Measurements from ENCODE around the gene COG3. TPM values are rescaled to one million over a fixed set of nuclear protein-coding genes. Genes with fewer than 3 reads are reported as not detected.
"Not testable (repeated sequence)": the region's sequence is repeated elsewhere in the genome, so short reads cannot be mapped to it uniquely, and the experiment has no call there.

COG3 gene
- total and polyA plus RNA-seq, 12 donors = 9.9 to 18.0 (median 15.4) TPM

GRCh38 chr13:45417790-45418534 lies 46.8 kb upstream of the COG3 start, which contains the start of gene SLC25A30:
Gene SLC25A30, minus strand, starts transcription at chr13:45418373. Its CDS starts 6,948 bp downstream, at chr13:45411425.
- TF ChIP-seq CTCF (IDR thresholded peaks at IDR 0.05) = peak in 2 of 9 donors; percentile 3 to 34
- 0 to 1% methylated on average over 62 to 64 of the region's 64 CpGs for WGBS, 2 donors
- ATAC-seq (peak; percentile 98 to 99 (median 98)), DNase-seq (peak; percentile 96)
- Histone ChIP-seq H3K9me3 (no peaks in the 10 kb centered on the region), H3K4me1 (peaks cover 10 to 44% (median 36%) of the 10 kb centered on the region in 9 donors), H3K27me3 (no peaks in the 10 kb centered on the region), H3K4me3 (peak within 1 kb of the TSS; percentile 52 to 89 (median 77)), H3K36me3 (no peaks in the 10 kb centered on the region), H3K27ac (peak within 1 kb of the TSS; percentile 51 to 93 (median 90))
- intact Hi-C loops (cut with DNase I) = loop anchor here in 5 of 10 donors (5.0 to 10.0 kb wide), 3 partner anchors 44 to 49 kb away; partner anchors contain the start of gene COG3 (in 3 of the 5)

- H3K4me1 ChIP-seq = peaks cover 7 to 30% (median 23%) of the 10 kb centered on the region in 9 donors
- WGBS, 2 donors = 96 to 97% methylated on average over 16 of the region's 16 CpGs
- not testable (repeated sequence) for H3K27ac ChIP-seq, H3K4me3 ChIP-seq, H3K36me3 ChIP-seq, H3K9me3 ChIP-seq, DNase-seq, ATAC-seq, H3K27me3 ChIP-seq
- intact Hi-C loops (cut with DNase I) = loop anchor here in 5 of 10 donors (5.0 to 10.0 kb wide), 3 partner anchors 43 to 48 kb away; partner anchors contain the start of gene COG3 (in 3 of the 5)
Observed at GRCh38 chr13:45419389-45419788, 45.4 kb upstream of the COG3 start.

- Histone ChIP-seq H3K4me3 (no peak overlapping the region), H3K36me3 (no peaks in the 10 kb centered on the region), H3K4me1 (peaks cover 4 to 26% (median 19%) of the 10 kb centered on the region in 9 donors), H3K27ac (no peak overlapping the region), H3K9me3 (no peaks in the 10 kb centered on the region), H3K27me3 (no peaks in the 10 kb centered on the region)
- TF ChIP-seq CTCF (IDR thresholded peaks at IDR 0.05) = no peak
- no peak for DNase-seq
- no peak for ATAC-seq
- 93 to 97% methylated on average over 1 of the region's 1 CpG for WGBS, 2 donors
- intact Hi-C loops (cut with DNase I) = loop anchor here in 5 of 10 donors (5.0 to 10.0 kb wide), 3 partner anchors 42 to 47 kb away; partner anchors contain the start of gene COG3 (in 3 of the 5)
Observed at GRCh38 chr13:45419945-45420344, 44.8 kb upstream of the COG3 start.

- H3K27me3 ChIP-seq = no peaks in the 10 kb centered on the region
- H3K36me3 ChIP-seq = no peaks in the 10 kb centered on the region
- H3K9me3 ChIP-seq = no peaks in the 10 kb centered on the region
- ATAC-seq (no peak), DNase-seq (no peak)
- intact Hi-C loops (cut with DNase I) = loop anchor here in 1 of 10 donors (2.0 kb wide), 1 partner anchor 42 kb away; the partner anchor contains the start of gene COG3
- no peak for TF ChIP-seq CTCF (IDR thresholded peaks at IDR 0.05)
- 65 to 69% methylated on average over 3 of the region's 3 CpGs for WGBS, 2 donors
- H3K4me3 ChIP-seq = no peak overlapping the region
- H3K27ac ChIP-seq = peak overlapping the region in 1 of 10 donors; percentile 0
- H3K4me1 ChIP-seq = peaks cover 0 to 5% (median 0%) of the 10 kb centered on the region in 9 donors
Observed at GRCh38 chr13:45422731-45423292, 41.9 kb upstream of the COG3 start.

- H3K9me3 ChIP-seq; H3K27me3 ChIP-seq; H3K27ac ChIP-seq; ATAC-seq; H3K4me3 ChIP-seq; intact Hi-C loops (cut with DNase I); H3K4me1 ChIP-seq; H3K36me3 ChIP-seq; DNase-seq: not testable (repeated sequence)
- 82 to 85% methylated on average over 16 of the region's 16 CpGs for WGBS, 2 donors
Observed at GRCh38 chr13:45426056-45426841, 38.5 kb upstream of the COG3 start.
